ENCODE measurements around the gene CHMP6.

CHMP6 gene

DNA sequence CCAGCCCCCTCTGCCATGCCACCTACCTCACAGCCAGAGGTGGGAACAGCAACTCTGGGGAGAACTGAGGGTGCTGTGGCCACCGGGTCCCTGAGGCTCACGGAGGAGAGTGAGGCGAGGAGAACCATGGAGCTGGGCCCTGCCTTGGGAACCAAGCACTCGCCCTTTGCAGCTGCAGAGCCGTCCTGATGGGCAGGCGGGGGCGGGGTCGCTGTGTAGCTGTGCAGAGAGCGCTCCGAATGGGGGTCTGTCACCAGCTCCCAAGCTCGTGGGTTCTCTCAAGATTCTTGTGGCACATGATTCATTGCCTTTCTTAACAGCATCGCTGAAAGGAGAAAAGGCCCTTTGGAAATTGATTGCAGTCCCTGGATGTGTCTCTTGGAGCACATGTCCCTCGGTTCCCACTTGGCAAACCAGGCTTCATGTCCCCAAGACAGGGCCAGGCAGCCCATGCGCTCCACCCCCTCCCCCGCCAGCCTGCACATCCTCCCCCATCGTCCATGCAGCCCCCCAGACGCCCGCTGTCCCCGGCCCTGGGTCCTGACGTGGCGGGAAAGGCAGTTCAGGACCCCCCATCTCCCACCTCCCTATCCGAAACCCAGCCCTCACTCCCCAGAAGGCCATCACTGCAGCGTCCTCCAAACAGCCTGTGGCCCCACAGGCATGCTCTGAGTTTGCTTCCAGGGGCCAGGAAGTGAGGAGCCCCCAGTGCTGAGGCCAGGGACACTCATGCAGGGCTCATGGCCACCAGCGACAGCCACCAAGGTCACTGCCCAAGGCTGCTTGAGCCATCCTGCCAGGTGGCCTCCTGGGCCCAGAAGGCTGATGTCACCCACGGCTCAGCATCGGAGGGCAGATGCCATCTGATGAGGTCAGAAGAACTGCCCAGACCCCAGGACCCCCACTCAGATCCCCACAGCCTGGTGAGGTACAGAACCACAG lies 20.6 kb upstream of the CHMP6 start:
- DNase-seq (ENCODE audit: low read depth), result no peak

- DNase-seq (ENCODE audit: low read depth), result no peak
Measured at GRCh38 chr17:80971704-80972304, 19.8 kb upstream of the CHMP6 start.

DNA sequence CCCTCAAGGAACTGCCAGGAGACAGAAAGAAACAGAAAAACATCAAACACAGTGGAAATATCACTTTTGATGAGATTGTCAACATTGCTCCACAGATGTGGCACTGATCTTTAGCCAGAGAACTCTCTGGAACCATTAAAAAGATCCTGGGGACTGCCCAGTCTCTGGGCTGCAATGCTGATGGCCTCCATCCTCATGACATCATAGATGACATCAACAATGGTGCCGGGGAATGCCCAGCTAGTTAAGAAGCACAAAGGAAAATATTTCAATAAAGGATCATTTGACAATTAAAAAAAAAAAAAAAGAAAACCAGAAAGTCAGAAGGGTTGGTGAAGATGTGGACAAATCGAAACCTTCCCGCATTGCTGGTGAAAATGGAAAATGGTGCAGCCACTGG lies 14.9 kb upstream of the CHMP6 start:
- no peak for DNase-seq (ENCODE audit: low read depth)

DNA sequence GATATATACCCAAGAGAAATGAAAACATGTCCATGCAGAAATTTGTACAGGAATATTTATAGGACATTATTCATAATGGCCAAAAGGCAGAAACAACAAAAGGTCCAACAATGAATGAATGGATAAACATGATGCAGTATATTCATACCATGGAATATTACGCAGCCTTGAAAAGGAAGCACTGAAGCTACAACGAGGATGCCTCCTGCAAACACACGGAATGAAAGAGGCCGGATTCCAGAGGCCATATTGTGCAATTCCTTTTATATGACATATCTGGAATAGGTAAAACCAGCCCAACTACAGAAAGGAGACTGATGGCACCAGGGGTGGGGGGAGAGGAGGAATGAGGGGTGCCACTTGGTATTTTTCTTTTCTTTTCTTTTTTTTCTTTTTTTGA lies 14.5 kb upstream of the CHMP6 start:
- no peak for DNase-seq (ENCODE audit: low read depth)

GRCh38 chr17:80978499-80979497 lies 12.8 kb upstream of the CHMP6 start:
- DNase-seq (ENCODE audit: low read depth), result no peak

GRCh38 chr17:80979547-80980378 lies 11.9 kb upstream of the CHMP6 start:
- no peak for DNase-seq (ENCODE audit: low read depth)

GRCh38 chr17:80980397-80981061 lies 11.1 kb upstream of the CHMP6 start:
- DNase-seq (ENCODE audit: low read depth), result no peak

DNA sequence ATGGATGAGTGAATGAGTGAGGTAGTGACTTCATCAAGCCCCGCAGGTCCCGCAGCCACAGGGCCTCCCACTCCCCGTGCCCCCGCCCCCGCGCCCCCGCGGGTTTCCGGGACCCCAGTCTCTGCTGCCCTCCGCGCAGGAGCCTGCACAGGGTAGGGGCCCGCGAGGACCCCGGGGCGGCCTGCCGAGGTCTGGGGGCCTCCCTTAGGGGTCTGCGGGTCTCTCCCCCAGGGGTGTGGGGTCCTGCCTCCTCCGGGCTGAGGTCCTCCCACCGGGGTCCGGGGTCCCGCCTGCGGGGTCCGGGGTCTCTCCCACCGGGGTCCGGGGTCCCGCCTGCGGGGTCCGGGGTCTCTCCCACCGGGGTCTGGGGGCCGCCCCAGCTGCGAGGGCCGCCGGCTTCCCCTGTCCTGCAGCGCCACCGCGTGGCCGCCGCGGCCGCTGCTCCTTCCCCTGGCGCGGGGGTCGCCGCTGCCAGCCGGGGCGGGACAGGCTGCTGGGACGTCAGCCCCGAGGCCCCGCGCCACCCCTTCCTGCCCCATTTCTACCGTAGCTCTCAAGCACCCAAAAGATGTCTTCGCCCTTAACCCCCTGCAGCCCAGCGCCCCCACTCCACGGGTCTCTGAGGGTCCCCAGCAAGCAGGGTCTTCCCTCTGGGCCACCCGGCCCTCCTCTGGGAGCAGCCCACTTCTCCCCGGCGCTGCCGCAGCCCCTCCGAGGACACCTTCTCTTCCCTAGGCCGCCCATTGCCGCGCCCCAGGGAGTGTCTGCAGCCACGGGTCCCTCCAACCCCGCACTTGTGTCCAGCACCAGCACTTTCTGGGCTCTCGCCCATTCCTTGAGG lies 10.4 kb upstream of the CHMP6 start:
- DNase-seq (ENCODE audit: low read depth), result peak; percentile 41

DNA sequence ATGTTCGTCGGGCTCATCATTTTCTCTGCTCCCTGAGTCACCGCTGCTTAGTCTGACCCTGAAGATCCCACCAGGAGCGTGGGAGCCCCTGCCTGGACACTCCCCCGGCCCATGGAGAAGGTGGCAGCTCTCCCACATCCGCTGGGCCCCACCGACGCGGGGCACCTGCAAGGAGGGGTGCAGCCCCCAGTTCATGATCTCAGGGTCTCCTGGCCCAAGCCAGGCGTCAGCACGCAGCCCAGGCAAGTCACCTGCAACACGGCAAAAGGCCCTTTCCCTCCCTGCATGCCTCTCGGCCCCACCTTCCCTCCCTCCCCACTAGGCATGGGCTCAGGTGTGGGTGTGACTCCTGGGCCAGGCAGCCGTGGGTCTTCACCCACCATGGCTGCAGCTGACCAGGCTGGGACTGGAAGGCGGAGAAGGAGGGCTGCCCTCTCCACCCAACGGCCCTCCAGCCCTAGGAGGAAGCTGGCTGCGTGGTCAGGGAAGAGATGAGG lies 9.7 kb upstream of the CHMP6 start:
- DNase-seq (ENCODE audit: low read depth), result no peak

GRCh38 chr17:80982426-80982974 lies 9.1 kb upstream of the CHMP6 start:
- DNase-seq (ENCODE audit: low read depth), result no peak

- DNase-seq (ENCODE audit: low read depth), result no peak
Measured at GRCh38 chr17:80983545-80983944, 8.1 kb upstream of the CHMP6 start.

DNA sequence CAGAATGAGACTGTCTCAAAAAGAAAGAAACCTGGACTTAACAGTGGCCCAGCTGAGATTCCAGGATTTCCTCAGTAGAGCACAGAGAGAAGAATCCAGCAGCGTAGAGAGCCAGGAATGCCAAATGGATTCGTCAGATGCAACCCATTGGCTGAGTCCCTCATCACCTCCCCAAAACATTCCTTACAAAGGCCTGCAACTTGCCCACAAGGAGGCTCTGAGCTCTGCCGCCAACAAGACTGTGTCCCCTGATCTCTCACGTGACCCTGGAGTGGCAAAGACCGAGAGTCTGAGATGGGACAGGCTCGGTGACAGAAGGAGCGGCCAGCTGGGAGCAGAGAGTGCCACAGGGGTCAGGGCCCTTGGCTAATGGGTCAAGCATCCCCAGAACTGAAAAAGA lies 6.9 kb upstream of the CHMP6 start:
- DNase-seq (ENCODE audit: low read depth), result no peak

GRCh38 chr17:80986046-80986445 lies 5.6 kb upstream of the CHMP6 start:
- DNase-seq (ENCODE audit: low read depth), result no peak

DNA sequence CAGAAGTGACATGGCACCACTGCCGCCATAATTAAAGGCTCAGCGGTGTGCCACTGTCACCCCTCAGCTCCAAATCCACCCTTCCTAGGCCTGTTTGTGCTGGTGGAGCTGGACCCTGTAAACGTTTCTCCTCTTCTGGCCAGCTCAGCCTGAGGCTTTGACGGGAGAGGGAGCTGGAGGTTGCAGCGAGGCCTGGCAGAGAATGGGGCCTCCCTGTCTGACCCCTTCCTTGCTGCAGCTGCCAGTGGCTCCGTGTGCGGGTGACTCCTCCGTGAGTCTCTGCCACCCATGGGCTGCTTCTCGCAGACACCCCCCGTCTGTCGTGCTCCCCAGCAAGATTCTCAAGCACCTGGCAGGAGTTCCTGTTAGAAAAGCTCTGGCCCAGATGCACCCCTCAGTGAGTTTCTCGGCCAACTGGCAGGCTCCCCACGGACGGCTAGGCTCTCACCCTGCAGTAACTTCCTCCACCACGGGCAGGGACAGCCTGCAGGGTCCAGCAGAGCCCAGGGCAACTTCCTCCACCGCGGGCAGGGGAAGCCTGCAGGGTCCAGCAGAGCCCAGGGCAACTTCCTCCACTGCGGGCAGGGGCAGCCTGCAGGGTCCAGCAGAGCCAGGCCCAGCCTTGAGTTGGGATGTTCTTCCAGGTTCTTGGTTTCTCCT lies 4.7 kb upstream of the CHMP6 start:
- no peak for DNase-seq (ENCODE audit: low read depth)

- DNase-seq (ENCODE audit: low read depth), result no peak
Measured at GRCh38 chr17:80987941-80988461, 3.6 kb upstream of the CHMP6 start.

DNA sequence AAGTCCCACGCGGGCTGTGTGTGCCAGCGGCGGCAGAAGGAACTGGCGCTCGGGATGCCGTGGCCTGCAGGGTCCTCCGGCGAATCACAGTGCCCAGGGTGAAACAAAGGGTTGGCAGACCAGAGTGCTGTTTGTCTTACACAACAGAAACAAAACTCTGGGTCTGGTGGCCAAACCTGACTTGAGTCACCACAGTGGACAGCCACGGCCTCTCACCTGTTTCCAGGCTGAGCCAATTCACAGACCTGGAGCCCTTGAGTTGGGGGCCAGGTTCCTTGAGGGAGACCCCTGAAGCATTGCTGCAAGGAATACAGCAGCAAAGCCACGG lies 2.1 kb upstream of the CHMP6 start:
- no peak for DNase-seq (ENCODE audit: low read depth)

DNA sequence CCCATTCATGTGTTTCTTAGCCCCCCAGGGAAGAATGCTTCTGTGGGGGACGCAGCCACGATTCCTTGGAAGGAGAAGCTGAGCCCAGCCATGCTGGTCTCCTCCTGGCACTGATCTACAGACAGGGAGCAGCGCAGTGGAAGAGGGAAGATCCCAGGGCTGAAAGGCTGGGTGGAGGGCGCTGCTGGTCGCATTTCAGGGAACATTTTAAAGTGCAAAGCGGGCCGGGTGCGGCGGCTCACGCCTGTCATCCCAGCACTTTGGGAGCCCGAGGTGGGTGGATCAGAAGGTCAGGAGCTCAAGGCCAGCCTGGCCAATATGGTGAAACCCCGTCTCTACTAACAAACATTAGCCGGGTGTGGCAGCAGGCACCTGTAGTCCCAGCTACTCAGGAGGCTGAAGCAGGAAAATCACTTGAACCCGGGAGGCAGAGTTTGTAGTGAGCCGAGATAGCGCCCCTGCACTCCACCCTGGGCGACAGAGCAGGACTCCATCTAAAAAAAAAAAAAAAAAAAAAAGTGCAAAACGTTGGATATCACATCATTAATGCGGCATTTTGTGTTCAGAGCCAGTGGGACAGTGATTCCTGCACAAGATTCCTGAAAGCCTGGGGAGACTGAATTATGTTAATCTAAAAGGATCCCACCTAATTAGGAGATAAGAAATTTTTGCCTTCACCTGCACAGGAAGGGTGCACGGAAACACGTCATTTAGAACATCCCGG lies 558 bp upstream of the CHMP6 start:
- DNase-seq (ENCODE audit: low read depth), result no peak

All from activated T-cell treated with anti-CD3 and anti-CD28 coated beads for 1 hour (primary cell).